H1 (cell line): ENCODE results near the gene PLXNA4. TPM values are rescaled to one million over a fixed set of nuclear protein-coding genes. Genes with fewer than 3 reads are reported as not detected.

Experiments
- CEBPB ChIP-seq: IDR thresholded peaks from 2 replicates; pipeline ENCODE4 v1.6.1; 2012; ENCODE audit warnings: low read depth, low read length
- CHD7 ChIP-seq: fragments of 300-600 bp; sonication (generic); IDR thresholded peaks from 2 replicates; pipeline ENCODE4 v1.7.1; 2012; ENCODE audit warnings: low read length, moderate library complexity, mild to moderate bottlenecking, inconsistent platforms; ENCODE audit not compliant: insufficient replicate concordance
- ZNF274 ChIP-seq: IDR thresholded peaks from 2 replicates; pipeline ENCODE4 v1.7.0; 2012; ENCODE audit warnings: low read length, borderline replicate concordance; ENCODE audit errors: extremely low read depth
- polyA plus RNA-seq, 7 experiments: library from polyadenylated mRNA; depleted of rRNA in 3 of 7; stranded (reverse) in 5 of 7; unstranded in 2 of 7; fragments of >200 nt in 5 of 7; fragments of 200-250 nt in 2 of 7; gene quantifications; 1 replicate in 5 of 7; 2 replicates in 1 of 7; 4 replicates in 1 of 7; pipeline versions ENCODE4 v1.2.1 to v1.2.3, GENCODE V29; 2011 to 2013; ENCODE audit warnings: missing spikeins in 2 of 7, mixed read lengths in 2 of 7
- total RNA-seq: library from RNA; stranded (reverse); fragmentation: NEBNext Ultra II Directional; extraction: Animal tissue kit (Norgen Biotek cat#: 25700); gene quantifications from 2 replicates; pipeline ENCODE4 v1.2.1, GENCODE V29; 2021

The PLXNA4 gene
- total and polyA plus RNA-seq, 2 of the 8 experiments (the other 6 are each of a cell fraction or from before 2014, with no cell fraction given), result 0.76 to 0.79 TPM

DNA sequence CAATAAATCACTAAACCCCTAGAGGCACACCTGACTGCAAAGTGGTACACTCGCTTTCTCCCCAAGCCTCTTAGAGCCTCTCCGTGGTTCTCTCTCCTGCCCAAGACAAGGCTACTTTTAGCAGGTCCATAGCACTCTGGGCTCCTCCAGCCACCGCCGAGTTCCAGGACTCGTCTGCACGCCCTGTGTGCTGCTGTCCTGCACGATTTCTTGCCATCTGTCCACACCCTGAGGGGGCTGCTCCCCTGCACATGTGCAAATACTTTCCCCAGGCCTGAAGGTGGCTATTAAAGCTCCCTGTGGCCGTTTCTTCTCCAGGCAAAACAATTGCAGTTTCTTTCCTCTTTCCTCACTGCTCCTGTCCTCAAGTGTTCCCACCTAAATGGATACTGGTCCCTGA, 414.3 kb downstream of the PLXNA4 start (continued):
- TF ChIP-seq CHD7, result no peak
- TF ChIP-seq ZNF274, result no peak
- TF ChIP-seq CEBPB, result no peak
